T47D (cell line): ENCODE data around the gene TRIM46.
A peak's percentile ranks its signal among the peaks of the same experiment; 100 is the strongest.
"Not testable (repeated sequence)": the region's sequence is repeated elsewhere in the genome, so short reads cannot be mapped to it uniquely, and the experiment has no call there.

Experiments
- DNase-seq, 2 experiments: peaks; one replicate each; pipeline versions ENCODE4 v3.0.0 to v3.0.0-alpha.2; 2011 to 2012; ENCODE audit warnings: low read depth in 1 of 2, low spot score in 1 of 2
- JUND ChIP-seq: IDR thresholded peaks from 2 replicates; pipeline ENCODE4 v1.6.1; 2012; ENCODE audit warnings: low read depth
- in situ Hi-C: cut with HindIII; loops from 2 replicates; pipeline ENCODE4 v1.10.0; 2016; ENCODE audit warnings: low sequenced_read_pairs, low pct_unique_long_range_greater_than_20kb

The TRIM46 gene

DNA sequence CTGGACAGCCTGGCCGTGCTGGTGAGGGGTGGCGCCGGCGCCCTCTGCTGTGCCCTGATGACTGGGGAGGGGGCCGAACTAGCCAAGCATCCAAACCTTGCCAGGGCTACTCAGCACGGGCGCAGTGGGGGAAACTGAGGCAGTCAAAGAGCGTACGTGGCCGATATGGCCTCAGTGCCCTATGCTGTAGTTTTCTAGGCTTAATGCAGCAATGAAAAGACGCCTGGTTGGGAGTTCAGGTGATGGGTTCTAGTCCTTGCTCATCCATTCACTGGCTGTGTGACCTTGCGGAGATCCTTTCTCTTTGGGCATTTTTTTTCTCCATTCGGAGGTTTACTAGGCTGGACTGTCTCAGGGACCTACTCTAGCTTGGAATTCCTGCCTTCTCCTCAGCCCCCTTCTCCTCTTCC lies 35.7 kb downstream of the TRIM46 start:
- DNase-seq, result no peak
- in situ Hi-C loops, result no loop called here
- TF ChIP-seq JUND, result no peak

DNA sequence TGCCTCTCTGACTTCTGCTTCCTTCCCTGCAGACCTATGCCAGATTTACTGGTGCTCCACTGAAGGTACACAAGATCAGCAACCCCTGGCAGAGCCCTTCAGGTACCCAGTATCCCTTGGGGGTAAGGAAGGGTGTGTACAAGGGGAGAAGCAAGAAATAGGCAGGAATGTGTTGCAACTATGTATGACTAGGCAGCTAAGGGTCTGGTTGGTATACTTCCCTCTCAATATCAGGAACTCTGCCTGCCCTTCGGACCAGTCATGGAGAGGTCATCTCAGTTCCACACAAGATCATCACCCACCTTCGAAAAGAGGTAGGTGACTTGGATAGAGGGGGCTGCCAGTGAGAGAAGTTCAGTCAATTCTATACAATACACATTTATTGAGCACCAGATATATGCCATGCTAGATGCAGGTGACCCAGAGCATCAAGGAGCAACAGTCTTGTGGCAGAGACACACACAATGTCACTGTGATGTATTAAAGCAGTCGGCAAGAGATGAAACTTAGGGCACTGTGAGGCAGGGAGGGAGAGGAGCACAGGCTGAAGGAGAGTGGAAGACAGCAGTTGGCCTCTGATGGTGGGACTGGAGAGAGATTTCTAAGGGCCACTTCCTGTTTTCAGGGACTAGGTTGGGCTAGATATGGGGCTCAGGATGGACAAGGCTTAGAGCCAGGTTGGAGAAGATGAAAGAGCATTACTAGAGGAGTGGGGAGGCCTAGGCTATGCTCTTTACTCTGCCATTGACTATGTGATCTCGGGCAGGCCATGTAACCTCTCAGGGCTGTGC lies 36.9 kb downstream of the TRIM46 start:
- in situ Hi-C loops, result no loop called here
- no peak for DNase-seq
- TF ChIP-seq JUND, result no peak

GRCh38 chr1:155211381-155212050 lies 37.9 kb downstream of the TRIM46 start:
- DNase-seq, in situ Hi-C loops: not testable (repeated sequence)

GRCh38 chr1:155212051-155212440 lies 38.4 kb downstream of the TRIM46 start:
- in situ Hi-C loops, result not testable (repeated sequence)

GRCh38 chr1:155214702-155215101 lies 41.1 kb downstream of the TRIM46 start:
- DNase-seq, in situ Hi-C loops: not testable (repeated sequence)

More at GRCh38 chr1:155212051-155212440, 38.4 kb downstream of the TRIM46 start:
- not testable (repeated sequence) for DNase-seq

- DNase-seq, result peak in 1 of 2 experiments; percentile 84
- in situ Hi-C loops, result no loop called here
- no peak for TF ChIP-seq JUND
Measured at GRCh38 chr1:155218854-155219591, 45.4 kb downstream of the TRIM46 start.

GRCh38 chr1:155219592-155220031 lies 46.0 kb downstream of the TRIM46 start:
- in situ Hi-C loops, result no loop called here
- TF ChIP-seq JUND, result no peak
- no peak for DNase-seq

- in situ Hi-C loops, DNase-seq: not testable (repeated sequence)
Measured at GRCh38 chr1:155220211-155220965, 46.7 kb downstream of the TRIM46 start.

DNA sequence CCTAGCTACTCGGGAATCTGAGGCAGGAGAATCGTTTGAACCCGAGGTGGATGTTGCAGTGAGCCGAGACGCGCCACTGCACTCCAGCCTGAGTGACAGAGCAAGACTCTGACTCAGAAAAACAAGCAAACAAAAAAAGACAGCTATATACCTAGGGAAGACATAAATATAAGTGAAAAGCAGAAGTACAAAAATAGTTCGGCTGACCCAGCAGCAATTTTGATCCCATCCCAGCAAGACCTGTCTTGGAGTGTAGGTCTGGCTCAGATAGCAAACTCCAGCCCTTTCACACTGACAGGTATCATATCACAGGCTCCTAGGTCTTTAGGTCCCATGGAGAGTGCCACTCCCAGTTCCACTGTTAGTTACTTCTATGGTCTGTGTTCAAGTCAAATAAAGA lies 49.4 kb downstream of the TRIM46 start:
- in situ Hi-C loops, result no loop called here
- no peak for TF ChIP-seq JUND
- DNase-seq, result no peak

DNA sequence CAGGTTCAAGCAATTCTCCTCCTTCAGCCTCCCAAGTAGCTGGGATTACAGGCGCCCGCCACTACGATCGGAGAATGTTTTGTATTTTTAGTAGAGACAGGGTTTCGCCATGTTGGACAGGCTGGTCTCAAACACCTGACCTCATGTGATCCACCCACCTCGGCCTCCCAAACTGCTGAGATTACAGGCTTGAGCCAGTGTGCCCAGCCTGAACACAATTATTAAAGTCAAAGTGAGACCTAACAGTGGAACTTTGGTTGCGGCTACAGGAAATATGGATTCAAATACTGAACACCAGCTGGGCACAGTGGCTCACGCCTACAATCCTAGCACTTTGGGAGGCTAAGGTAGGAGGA lies 51.7 kb downstream of the TRIM46 start:
- DNase-seq, in situ Hi-C loops: not testable (repeated sequence)

- in situ Hi-C loops, result no loop called here
- TF ChIP-seq JUND, result no peak
- DNase-seq, result peak in 1 of 2 experiments; percentile 84
Measured at GRCh38 chr1:155226188-155226909, 52.7 kb downstream of the TRIM46 start.

DNA sequence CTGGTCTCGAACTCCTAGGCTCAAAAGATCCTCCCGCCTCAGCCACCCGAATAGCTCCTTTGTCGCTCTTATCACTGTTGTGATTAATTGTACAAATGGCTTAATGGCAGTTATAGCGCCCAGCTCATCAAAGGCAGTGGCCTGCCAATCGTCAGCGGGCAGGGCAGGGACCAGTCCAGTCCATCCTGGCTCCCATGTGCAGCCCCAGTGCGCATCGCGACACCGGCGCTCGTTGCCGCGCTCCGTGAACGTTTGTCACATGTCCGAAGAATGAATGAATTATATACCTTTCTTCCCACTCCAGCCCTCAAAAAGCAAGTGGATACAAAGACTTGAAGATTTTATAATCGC lies 53.2 kb downstream of the TRIM46 start:
- peak in 1 of 2 experiments; percentile 78 for DNase-seq
- no peak for TF ChIP-seq JUND
- in situ Hi-C loops, result no loop called here
